ENCODE measurements around the gene PTPRK.
A peak's percentile ranks its signal among the peaks of the same experiment; 100 is the strongest.

Gene PTPRK

GRCh38 chr6:128388380-128388779 lies 132.0 kb downstream of the PTPRK start:
- DNase-seq (ENCODE audit: low spot score), result no peak

GRCh38 chr6:128380891-128381290 lies 139.5 kb downstream of the PTPRK start:
- no peak for DNase-seq (ENCODE audit: low spot score)

- no peak for DNase-seq (ENCODE audit: low spot score)
Observed at GRCh38 chr6:128379577-128379976, 140.8 kb downstream of the PTPRK start.

- DNase-seq (ENCODE audit: low spot score), result no peak
Observed at GRCh38 chr6:128376952-128377503, 143.4 kb downstream of the PTPRK start.

GRCh38 chr6:128371136-128371535 lies 149.3 kb downstream of the PTPRK start:
- no peak for DNase-seq (ENCODE audit: low spot score)

GRCh38 chr6:128370072-128370471 lies 150.3 kb downstream of the PTPRK start:
- peak; percentile 54 for DNase-seq (ENCODE audit: low spot score)

GRCh38 chr6:128368213-128368944 lies 152.0 kb downstream of the PTPRK start:
- no peak for DNase-seq (ENCODE audit: low spot score)

- no peak for DNase-seq (ENCODE audit: low spot score)
Observed at GRCh38 chr6:128367437-128367836, 153.0 kb downstream of the PTPRK start.

GRCh38 chr6:128365520-128366160 lies 154.8 kb downstream of the PTPRK start:
- DNase-seq (ENCODE audit: low spot score), result no peak

GRCh38 chr6:128364766-128365519 lies 155.5 kb downstream of the PTPRK start:
- DNase-seq (ENCODE audit: low spot score), result no peak

GRCh38 chr6:128363020-128363813 lies 157.2 kb downstream of the PTPRK start:
- peak; percentile 48 for DNase-seq (ENCODE audit: low spot score)

GRCh38 chr6:128361378-128361777 lies 159.0 kb downstream of the PTPRK start:
- DNase-seq (ENCODE audit: low spot score), result no peak

GRCh38 chr6:128358244-128358776 lies 162.1 kb downstream of the PTPRK start:
- DNase-seq (ENCODE audit: low spot score), result peak; percentile 70

GRCh38 chr6:128357392-128358130 lies 162.8 kb downstream of the PTPRK start:
- DNase-seq (ENCODE audit: low spot score), result no peak

- DNase-seq (ENCODE audit: low spot score), result no peak
Observed at GRCh38 chr6:128352366-128352765, 168.0 kb downstream of the PTPRK start.

- no peak for DNase-seq (ENCODE audit: low spot score)
Observed at GRCh38 chr6:128351255-128351514, 169.2 kb downstream of the PTPRK start.

- DNase-seq (ENCODE audit: low spot score), result peak; percentile 77
Observed at GRCh38 chr6:128350416-128351254, 169.8 kb downstream of the PTPRK start.

GRCh38 chr6:128347123-128347522 lies 173.3 kb downstream of the PTPRK start:
- DNase-seq (ENCODE audit: low spot score), result no peak

- DNase-seq (ENCODE audit: low spot score), result no peak
Observed at GRCh38 chr6:128346569-128346968, 173.8 kb downstream of the PTPRK start.

GRCh38 chr6:128345278-128345677 lies 175.1 kb downstream of the PTPRK start:
- no peak for DNase-seq (ENCODE audit: low spot score)
